CD4-positive, alpha-beta T cell (primary cell): ENCODE data around the gene OSBPL1A. TPM values are rescaled to one million over a fixed set of nuclear protein-coding genes. Genes with fewer than 3 reads are reported as not detected.

Experiments used
- ATAC-seq: fragments of 200-7000 bp; cut with Tn5 transposase; one replicate; pipeline ENCODE4 v1.10.0; 2022; ENCODE audit warnings: mild to moderate bottlenecking; ENCODE audit not compliant: poor library complexity
- CTCF ChIA-PET: fragments of 350-600 bp; sonication (Branson Sonifier 250); formaldehyde crosslinking; loops from one replicate; lab custom pipeline; 2021; ENCODE audit warnings: antibody characterized with exemption, inconsistent platforms; lab: Charles Lee
- POLR2A ChIA-PET: fragments of 350-600 bp; sonication (Branson Sonifier 250); formaldehyde crosslinking; loops from one replicate; lab custom pipeline; 2021; ENCODE audit warnings: antibody characterized with exemption, inconsistent platforms; lab: Charles Lee
- DNase-seq, 14 experiments: peaks; one replicate each; pipeline ENCODE4 v3.0.0-alpha.2; 2013 to 2020; ENCODE audit warnings: mixed read lengths in 2 of 14
- H3K27ac ChIP-seq, 2 donors: one replicate each; pipeline versions ENCODE4 v1.5.1 to v1.7.0; 2013; ENCODE audit warnings: low read length in 2 of 2, low read depth in 1 of 2, mild to moderate bottlenecking in 1 of 2
- H3K27me3 ChIP-seq, 2 experiments: 1 replicate in 1 of 2; 2 replicates in 1 of 2; pipeline versions ENCODE4 v1.6.1 to v1.7.0; 2013; ENCODE audit warnings: low read length in 2 of 2, control low read depth in 1 of 2, mild to moderate bottlenecking in 1 of 2, moderate library complexity in 1 of 2; ENCODE audit not compliant: insufficient read depth in 2 of 2, control insufficient read depth in 1 of 2
- H3K36me3 ChIP-seq: one replicate; pipeline ENCODE4 v1.6.1; 2013; ENCODE audit warnings: low read length, control low read depth; ENCODE audit not compliant: insufficient read depth
- H3K4me1 ChIP-seq: one replicate; pipeline ENCODE4 v1.6.1; 2013; ENCODE audit warnings: low read length, control low read depth; ENCODE audit not compliant: insufficient read depth
- H3K4me3 ChIP-seq: one replicate; pipeline ENCODE4 v1.5.1; 2013; ENCODE audit warnings: mild to moderate bottlenecking, low read length, moderate library complexity
- H3K9me3 ChIP-seq, 2 experiments: 1 replicate in 1 of 2; 2 replicates in 1 of 2; pipeline versions ENCODE4 v1.6.1 to v1.7.0; 2013; ENCODE audit warnings: low read length in 2 of 2, mild to moderate bottlenecking in 2 of 2, control low read depth in 1 of 2, moderate library complexity in 1 of 2; ENCODE audit not compliant: control insufficient read depth in 1 of 2, insufficient read depth in 1 of 2
- H3K27ac Mint-ChIP-seq: one replicate; pipeline ENCODE4 v1.8.0; 2020; ENCODE audit warnings: mixed read lengths
- H3K27me3 Mint-ChIP-seq: one replicate; pipeline ENCODE4 v1.8.0; 2021; ENCODE audit warnings: mixed read lengths
- H3K36me3 Mint-ChIP-seq: one replicate; pipeline ENCODE4 v1.8.0; 2021; ENCODE audit warnings: low read depth, mixed read lengths
- H3K4me1 Mint-ChIP-seq: one replicate; pipeline ENCODE4 v1.8.0; 2021; ENCODE audit warnings: low read depth, mixed read lengths
- H3K4me3 Mint-ChIP-seq: one replicate; pipeline ENCODE4 v1.8.0; 2020; ENCODE audit warnings: mild to moderate bottlenecking, mixed read lengths
- H3K9me3 Mint-ChIP-seq: one replicate; pipeline ENCODE4 v1.8.0; 2020; ENCODE audit warnings: mixed read lengths
- intact Hi-C, 2 experiments: fragments of 100-400 bp; cut with DNase I in 1 of 2; cut with micrococcal nuclease in 1 of 2; formaldehyde crosslinking; loops; one replicate each; pipeline versions ENCODE4 v1.15.1 to v1.9.0; 2023 to 2025; cut with DNase I, micrococcal nuclease
- total RNA-seq, 174 experiments: library from RNA in 2 of 174; stranded (reverse) in 2 of 174; gene quantifications; one replicate each; pipeline ENCODE4 v1.2.3 and lab custom pipeline; 2021 to 2026
- TF ChIP-seq, protein P1 (sequence below): fragments of 200-600 bp; IDR thresholded peaks from one replicate; pipeline ENCODE4 v1.8.0; 2022; ENCODE audit warnings: antibody characterized with exemption, mild to moderate bottlenecking

The OSBPL1A gene
- total RNA-seq, 2 experiments from 2014 or later, result 2.7 TPM

DNA sequence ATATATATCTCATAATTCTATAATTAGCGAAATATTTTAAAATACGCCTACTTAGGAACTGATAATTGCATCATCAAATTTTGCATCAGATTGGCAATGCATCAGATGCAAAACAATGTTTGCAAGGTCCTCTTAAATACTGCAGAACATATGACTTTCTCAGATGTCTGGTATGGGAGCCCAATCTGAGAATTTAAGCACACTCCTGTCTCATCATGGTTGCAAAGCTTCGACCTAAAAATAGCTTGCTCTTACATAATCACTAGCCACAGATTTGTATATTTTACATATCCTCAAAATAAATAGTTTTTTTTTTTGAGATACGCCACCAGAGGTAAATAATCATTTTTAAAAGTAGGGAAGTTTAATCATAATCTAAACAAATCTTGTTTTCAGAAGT lies 135.5 kb downstream of the OSBPL1A start:
- ChIA-PET POLR2A (no interaction called here), CTCF (no interaction called here)
- Mint-ChIP-seq H3K4me3 (no peak overlapping the region), H3K9me3 (peaks cover 4% of the 10 kb centered on the region), H3K36me3 (no peaks in the 10 kb centered on the region), H3K27ac (no peak overlapping the region), H3K27me3 (no peaks in the 10 kb centered on the region), H3K4me1 (no peaks in the 10 kb centered on the region)
- H3K27ac ChIP-seq, result no peak overlapping the region
- no peaks in the 10 kb centered on the region for H3K4me1 ChIP-seq
- H3K9me3 ChIP-seq, result no peaks in the 10 kb centered on the region
- ATAC-seq (no peak), DNase-seq (no peak)
- H3K27me3 ChIP-seq, result no peaks in the 10 kb centered on the region
- no peak overlapping the region for H3K4me3 ChIP-seq
- intact Hi-C loops, result no loop called here
- no peaks in the 10 kb centered on the region for H3K36me3 ChIP-seq
- TF ChIP-seq, protein P1, sequence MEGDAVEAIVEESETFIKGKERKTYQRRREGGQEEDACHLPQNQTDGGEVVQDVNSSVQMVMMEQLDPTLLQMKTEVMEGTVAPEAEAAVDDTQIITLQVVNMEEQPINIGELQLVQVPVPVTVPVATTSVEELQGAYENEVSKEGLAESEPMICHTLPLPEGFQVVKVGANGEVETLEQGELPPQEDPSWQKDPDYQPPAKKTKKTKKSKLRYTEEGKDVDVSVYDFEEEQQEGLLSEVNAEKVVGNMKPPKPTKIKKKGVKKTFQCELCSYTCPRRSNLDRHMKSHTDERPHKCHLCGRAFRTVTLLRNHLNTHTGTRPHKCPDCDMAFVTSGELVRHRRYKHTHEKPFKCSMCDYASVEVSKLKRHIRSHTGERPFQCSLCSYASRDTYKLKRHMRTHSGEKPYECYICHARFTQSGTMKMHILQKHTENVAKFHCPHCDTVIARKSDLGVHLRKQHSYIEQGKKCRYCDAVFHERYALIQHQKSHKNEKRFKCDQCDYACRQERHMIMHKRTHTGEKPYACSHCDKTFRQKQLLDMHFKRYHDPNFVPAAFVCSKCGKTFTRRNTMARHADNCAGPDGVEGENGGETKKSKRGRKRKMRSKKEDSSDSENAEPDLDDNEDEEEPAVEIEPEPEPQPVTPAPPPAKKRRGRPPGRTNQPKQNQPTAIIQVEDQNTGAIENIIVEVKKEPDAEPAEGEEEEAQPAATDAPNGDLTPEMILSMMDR, result no peak

DNA sequence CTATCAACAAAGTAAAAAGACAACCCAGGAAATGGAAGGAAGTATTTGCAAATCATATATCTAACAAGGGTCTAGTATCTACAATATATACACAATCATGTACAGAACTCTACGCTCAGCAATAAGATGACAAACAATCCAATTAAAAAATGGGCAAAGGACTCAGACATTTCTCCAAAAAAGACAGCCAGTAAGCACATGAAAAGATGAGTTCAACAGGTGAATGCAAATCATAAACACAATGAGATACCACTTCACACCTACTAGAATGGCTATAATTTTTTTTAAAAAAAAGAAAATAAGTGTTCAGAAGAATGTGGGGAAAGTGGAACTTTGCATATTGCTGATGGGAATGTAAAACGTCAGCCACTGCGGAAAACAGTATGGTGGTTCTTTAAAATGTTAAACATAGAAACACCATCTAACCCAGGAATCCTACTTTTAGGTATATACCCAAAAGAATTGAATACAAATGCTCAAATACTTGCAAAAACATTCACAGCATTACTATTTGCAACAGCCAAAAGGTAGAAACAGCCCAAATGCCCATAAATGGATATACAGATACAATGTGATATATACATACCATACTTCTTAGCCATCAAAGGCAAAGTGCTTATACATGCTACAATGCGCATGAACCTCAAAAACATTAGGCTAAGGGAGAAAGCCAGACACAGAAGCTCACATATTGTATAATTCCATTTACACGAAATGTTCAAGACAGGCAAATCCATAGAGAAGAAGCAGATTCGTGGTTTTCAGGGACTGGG lies 137.6 kb downstream of the OSBPL1A start:
- no peaks in the 10 kb centered on the region for H3K27me3 ChIP-seq
- H3K4me3 ChIP-seq, result no peak overlapping the region
- no peak overlapping the region for H3K4me3 Mint-ChIP-seq
- ATAC-seq, result no peak
- H3K27ac Mint-ChIP-seq, result no peak overlapping the region
- no peak for DNase-seq
- H3K9me3 ChIP-seq, result no peaks in the 10 kb centered on the region
- no peak overlapping the region for H3K27ac ChIP-seq
- no peaks in the 10 kb centered on the region for H3K36me3 ChIP-seq
- CTCF ChIA-PET, result no interaction called here
- H3K36me3 Mint-ChIP-seq, result no peaks in the 10 kb centered on the region
- no peaks in the 10 kb centered on the region for H3K4me1 Mint-ChIP-seq
- TF ChIP-seq, protein P1, result no peak
- no peaks in the 10 kb centered on the region for H3K27me3 Mint-ChIP-seq
- intact Hi-C loops, result no loop called here
- H3K4me1 ChIP-seq, result no peaks in the 10 kb centered on the region
- H3K9me3 Mint-ChIP-seq, result no peaks in the 10 kb centered on the region
- POLR2A ChIA-PET, result no interaction called here

DNA sequence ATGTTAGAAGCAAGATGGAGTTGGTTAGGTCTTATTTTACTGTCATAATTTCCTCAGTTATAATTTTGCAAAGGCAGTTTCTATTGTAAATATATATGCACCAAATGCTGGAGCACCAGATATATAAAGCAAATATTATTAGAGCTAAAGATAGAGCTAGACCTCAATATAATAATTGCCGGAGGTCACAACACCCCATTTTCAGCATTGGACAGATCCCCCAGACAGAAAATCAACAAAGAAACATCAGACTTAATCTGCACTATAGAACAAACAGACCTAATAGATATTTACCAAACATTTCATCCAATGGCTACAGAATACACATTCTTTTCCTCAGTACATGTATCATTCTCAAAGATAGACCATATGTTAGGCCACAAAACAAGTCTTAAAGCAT lies 143.6 kb downstream of the OSBPL1A start:
- TF ChIP-seq, protein P1, result no peak
- Histone ChIP-seq H3K36me3 (no peaks in the 10 kb centered on the region), H3K4me3 (no peak overlapping the region), H3K4me1 (no peaks in the 10 kb centered on the region), H3K9me3 (no peaks in the 10 kb centered on the region), H3K27me3 (peaks cover 0 to 3% of the 10 kb centered on the region in 2 experiments), H3K27ac (no peak overlapping the region)
- POLR2A ChIA-PET, result no interaction called here
- Mint-ChIP-seq H3K27ac (no peak overlapping the region), H3K4me3 (no peak overlapping the region), H3K9me3 (no peaks in the 10 kb centered on the region), H3K36me3 (no peaks in the 10 kb centered on the region), H3K27me3 (no peaks in the 10 kb centered on the region), H3K4me1 (no peaks in the 10 kb centered on the region)
- DNase-seq (no peak), ATAC-seq (no peak)
- intact Hi-C loops, result no loop called here
- CTCF ChIA-PET, result no interaction called here
